Measurements from ENCODE around the gene SST.

GRCh38 chr3:187669675-187670504, at the start of gene SST:
- TF ChIP-seq CTCF (IDR thresholded peaks at IDR 0.05) (no peak), POLR2A (IDR thresholded peaks at IDR 0.05) (no peak)
